K562 (cell line): Measurements from ENCODE around the gene MC1R. TPM values are rescaled to one million over a fixed set of nuclear protein-coding genes. Genes with fewer than 3 reads are reported as not detected.

Source experiments
- CREB1 ChIP-seq, 2 experiments: sonication (generic) in 1 of 2; formaldehyde crosslinking in 1 of 2; IDR thresholded peaks; 2 replicates each; pipeline versions ENCODE4 v1.6.1 to v1.8.0; 2012 to 2022; ENCODE audit warnings: inconsistent platforms in 1 of 2, mild to moderate bottlenecking in 1 of 2, missing genetic modification reagents in 1 of 2, moderate library complexity in 1 of 2
- EHMT2 ChIP-seq: fragments of 450-650 bp; IDR thresholded peaks from 2 replicates; pipeline ENCODE4 v1.6.1; 2018; ENCODE audit warnings: antibody characterized with exemption
- GABPA ChIP-seq: fragments of 200-800 bp; sonication (Bioruptor generic); conservative IDR thresholded peaks from 2 replicates; pipeline ENCODE4 v1.6.1; 2016; ENCODE audit warnings: low read depth, missing genetic modification characterization, missing compliant biosample characterization
- ID3 ChIP-seq, 2 experiments: fragments of 250-450 bp in 1 of 2; fragments of 450-650 bp in 1 of 2; sonication (Bioruptor Pico) in 1 of 2; IDR thresholded peaks; 2 replicates each; pipeline versions ENCODE4 v1.6.1 to v1.8.0; 2016 to 2021; ENCODE audit warnings: mild to moderate bottlenecking in 2 of 2, moderate library complexity in 2 of 2, missing compliant biosample characterization in 1 of 2, missing genetic modification characterization in 1 of 2
- MAZ ChIP-seq, 2 experiments: fragments of 450-650 bp in 1 of 2; sonication (generic) in 1 of 2; formaldehyde crosslinking; IDR thresholded peaks in 1 of 2; conservative IDR thresholded peaks in 1 of 2; 2 replicates each; pipeline versions ENCODE4 v1.4.0 to v1.5.0; 2020; ENCODE audit warnings: mild to moderate bottlenecking in 1 of 2, missing genetic modification reagents in 1 of 2
- MCM3 ChIP-seq: fragments of 450-650 bp; IDR thresholded peaks from 2 replicates; pipeline ENCODE4 v1.6.1; 2016
- MNT ChIP-seq, 2 experiments: fragments of 450-650 bp; conservative IDR thresholded peaks; 2 replicates each; pipeline ENCODE4 v1.6.1; 2017; ENCODE audit warnings: mild to moderate bottlenecking in 2 of 2, moderate library complexity in 2 of 2
- NEUROD1 ChIP-seq: fragments of 150-350 bp; IDR thresholded peaks from 2 replicates; pipeline ENCODE4 v1.6.1; 2014; ENCODE audit warnings: borderline replicate concordance, low read length, low read depth; ENCODE audit not compliant: partially characterized antibody
- PHB2 ChIP-seq: fragments of 450-650 bp; IDR thresholded peaks from 2 replicates; pipeline ENCODE4 v1.6.1; 2017; ENCODE audit warnings: low read depth
- RFX1 ChIP-seq: fragments of 450-650 bp; IDR thresholded peaks from 2 replicates; pipeline ENCODE4 v1.6.1; 2016; ENCODE audit warnings: mild to moderate bottlenecking, moderate library complexity
- TFAM ChIP-seq: fragments of 250-450 bp; sonication (Bioruptor Pico); conservative IDR thresholded peaks from 2 replicates; pipeline ENCODE4 v1.5.0; 2021; ENCODE audit warnings: mild to moderate bottlenecking, moderate library complexity
- USF1 ChIP-seq: sonication (generic); formaldehyde crosslinking; IDR thresholded peaks from 2 replicates; pipeline ENCODE4 v1.9.0; 2022; ENCODE audit warnings: mild to moderate bottlenecking, missing genetic modification reagents
- USF2 ChIP-seq: sonication (generic); formaldehyde crosslinking; IDR thresholded peaks from 2 replicates; pipeline ENCODE4 v1.5.0; 2020; ENCODE audit warnings: missing genetic modification reagents
- VEZF1 ChIP-seq: fragments of 200-800 bp; sonication (Bioruptor generic); IDR thresholded peaks from 2 replicates; pipeline ENCODE4 v1.6.1; 2017; ENCODE audit warnings: missing genetic modification characterization, missing compliant biosample characterization
- ZNF280B ChIP-seq: fragments of 250-450 bp; sonication (Bioruptor Pico); IDR thresholded peaks from 2 replicates; pipeline ENCODE4 v1.5.1; 2021; ENCODE audit warnings: mild to moderate bottlenecking
- ZNF655 ChIP-seq: fragments of 250-450 bp; sonication (Bioruptor Pico); IDR thresholded peaks from 2 replicates; pipeline ENCODE4 v1.5.0; 2021
- polyA plus RNA-seq, 8 experiments: library from polyadenylated mRNA; depleted of rRNA in 4 of 8; stranded (reverse) in 5 of 8; unstranded in 3 of 8; fragments of >200 nt; fragmentation: Nextera tagmentation in 2 of 8; fragmentation: Illumina TruSeq in 1 of 8; extraction: Ambion mirVana in 2 of 8; extraction: Trizol in 1 of 8; gene quantifications; 2 replicates each; pipeline versions ENCODE4 v1.2.1 to v1.2.3, GENCODE V29; 2011 to 2014; ENCODE audit warnings: inconsistent platforms in 1 of 8, missing spikeins in 1 of 8
- total RNA-seq, 7 experiments: library from RNA; depleted of rRNA in 6 of 7; stranded (reverse); fragments of >200 nt in 6 of 7; fragmentation: Illumina TruSeq in 2 of 7; extraction: Trizol in 2 of 7; gene quantifications; 2 replicates each; pipeline versions ENCODE4 v1.2.1 to v1.2.3, GENCODE V29; 2011 to 2021; ENCODE audit warnings: low replicate concordance in 1 of 7

Gene MC1R
- total and polyA plus RNA-seq, 9 of the 15 experiments (the other 6 are each of a cell fraction or from before 2014, with no cell fraction given), result 0.14 to 5.3 (median 2.5) TPM; not detected in 1

GRCh38 chr16:89924297-89924924 is 5.7 kb downstream of the MC1R start (continued):
- no peak for TF ChIP-seq GABPA
- TF ChIP-seq EHMT2, result peak; percentile 89
- TF ChIP-seq VEZF1, result peak; percentile 56
- TF ChIP-seq RFX1, result peak; percentile 97
- TF ChIP-seq ZNF655, result no peak
- TF ChIP-seq ZNF280B (CRISPR knock-in tag), result no peak
- TF ChIP-seq USF1 (CRISPR knock-in tag), result peak; percentile 74
- TF ChIP-seq MAZ (CRISPR knock-in tag; conservative IDR thresholded peaks at IDR 0.05 in 1 of 2, IDR thresholded peaks at IDR 0.05 in 1 of 2), result 0 out of 4 replicates have a peak, but pooled peaks of 1 of the 2 experiments have one; percentile 28
- TF ChIP-seq USF2 (CRISPR knock-in tag), result peak; percentile 15; the same call in 1 of the 2 replicates
- TF ChIP-seq NEUROD1, result no peak
- no peak for TF ChIP-seq CREB1 (IDR thresholded peaks at IDR 0.05)
- 0 out of 2 replicates have a peak, but pooled peaks have one; percentile 7 for TF ChIP-seq CREB1 (CRISPR knock-in tag; IDR thresholded peaks at IDR 0.05)
- no peak for TF ChIP-seq TFAM (CRISPR knock-in tag)
- no peak for TF ChIP-seq MCM3
- TF ChIP-seq PHB2, result no peak
- no peak for TF ChIP-seq ID3 (CRISPR knock-in tag; IDR thresholded peaks at IDR 0.05)
- TF ChIP-seq ID3 (tag; IDR thresholded peaks at IDR 0.05), result no peak
- TF ChIP-seq MNT (conservative IDR thresholded peaks at IDR 0.05), result peak; percentile 76 to 84
